Stimulated activated CD4-positive, alpha-beta T cell treated with anti-CD3 and anti-CD28 coated beads, Interleukin-4, amount 100 ng/mL, for 4 hours (primary cell): ENCODE measurements around the gene TP53TG3F.
"Not testable (repeated sequence)": the region's sequence is repeated elsewhere in the genome, so short reads cannot be mapped to it uniquely, and the experiment has no call there.

ENCODE experiments used
- DNase-seq, 2 experiments: peaks; one replicate each; pipeline ENCODE4 v3.0.0-alpha.2; 2020

Gene TP53TG3F

GRCh38 chr16:33459312-33459711 lies at the start of gene TP53TG3F:
Gene TP53TG3F (plus strand): TSS chr16:33459612. CDS start chr16:33459680, 68 bp downstream.
- not testable (repeated sequence) for DNase-seq

- not testable (repeated sequence) for DNase-seq
Measured at GRCh38 chr16:33491611-33492010, 32.2 kb downstream of the TP53TG3F start.

DNA sequence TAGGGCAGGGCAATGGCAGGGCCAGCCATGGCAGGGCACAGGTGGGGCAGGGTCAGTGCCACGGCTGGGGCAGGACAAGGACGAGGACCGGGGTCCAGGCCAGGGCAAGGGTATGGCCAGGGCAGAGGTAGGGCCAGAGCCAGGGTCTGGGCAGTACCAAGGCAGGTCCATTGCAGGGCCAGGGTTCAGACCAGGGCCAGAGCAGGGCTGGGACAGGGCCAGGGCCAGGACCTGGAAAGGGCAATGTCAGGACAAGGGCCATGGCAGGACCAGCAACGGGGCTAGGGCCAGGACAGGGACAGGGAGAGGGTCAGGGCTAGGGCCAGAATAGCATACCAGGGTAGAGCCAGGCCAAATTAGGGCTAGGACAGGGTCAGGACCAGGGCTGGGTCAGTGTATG lies 47.8 kb downstream of the TP53TG3F start:
- DNase-seq: not testable (repeated sequence)

- not testable (repeated sequence) for DNase-seq
Measured at GRCh38 chr16:33509070-33509469, 49.7 kb downstream of the TP53TG3F start.

GRCh38 chr16:33509906-33510305 lies 50.5 kb downstream of the TP53TG3F start:
- DNase-seq: not testable (repeated sequence)
